ENCODE measurements around the gene CFAP57. TPM values are rescaled to one million over a fixed set of nuclear protein-coding genes. Genes with fewer than 3 reads are reported as not detected.

CFAP57 gene
- total RNA-seq, 4 donors from 2014 or later: not detected

DNA sequence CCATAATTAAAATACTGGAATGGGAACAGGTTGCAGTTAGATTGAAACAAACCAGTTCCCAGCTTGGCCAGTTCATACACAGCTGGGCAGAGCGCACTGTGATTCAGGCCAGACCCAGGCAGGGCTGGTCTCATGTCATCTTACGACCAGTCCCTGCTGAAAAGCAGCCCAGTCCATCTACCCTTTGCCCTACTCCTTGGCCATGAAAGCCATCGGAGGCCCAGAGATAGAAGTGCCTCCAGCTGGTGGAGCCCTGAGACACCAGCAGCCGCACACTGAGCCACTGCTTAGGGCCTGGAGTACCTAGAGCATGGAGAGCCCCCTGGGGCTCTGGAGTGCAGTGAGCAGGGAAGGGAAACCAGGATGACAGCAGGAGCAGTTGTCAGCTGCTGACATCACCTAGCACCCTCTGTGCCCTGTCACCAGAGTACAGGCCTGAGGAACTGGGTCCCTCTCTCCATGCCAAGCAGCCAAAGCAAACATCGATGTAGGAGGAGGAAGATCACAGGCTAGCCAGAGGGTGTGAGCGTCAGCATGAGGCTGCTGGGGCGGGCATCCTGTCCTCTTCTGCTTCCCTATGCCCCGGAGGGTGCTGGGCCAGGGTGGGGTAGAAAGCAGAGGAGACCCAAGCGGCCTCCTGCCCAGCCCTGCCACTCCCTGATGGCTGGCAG lies 63.5 kb downstream of the CFAP57 start:
- Histone ChIP-seq H3K36me3 (no peaks in the 10 kb centered on the region), H3K4me3 (no peak overlapping the region), H3K4me1 (peaks cover 0 to 18% (median 7%) of the 10 kb centered on the region in 4 donors), H3K27ac (peak overlapping the region in 3 of 4 donors; percentile 5 to 27 (median 23)), H3K27me3 (no peaks in the 10 kb centered on the region), H3K9me3 (no peaks in the 10 kb centered on the region)
- intact Hi-C loops (cut with DNase I; ENCODE audit: low total_unique reads) (no loop called here), in situ Hi-C loops (cut with MboI; ENCODE audit: low pct_ligation_motif_present in 1 of 4, low pct_unique_long_range_greater_than_20kb in 1 of 4, low sequenced_read_pairs in 3 of 4) (loop anchor here in 1 of 4 donors (10.0 kb wide), 1 partner anchor 179 kb away; no protein-coding TSS in a partner anchor)
- WGBS, 2 donors (ENCODE audit: low coverage in 1 of 2): 63% methylated on average over 9 of the region's 9 CpGs; no CpG with 5 or more reads in 1 of the 2 donors
- no peak for TF ChIP-seq EP300 (IDR thresholded peaks at IDR 0.05; ENCODE audit: low read depth)
- peak; percentile 68 for DNase-seq

DNA sequence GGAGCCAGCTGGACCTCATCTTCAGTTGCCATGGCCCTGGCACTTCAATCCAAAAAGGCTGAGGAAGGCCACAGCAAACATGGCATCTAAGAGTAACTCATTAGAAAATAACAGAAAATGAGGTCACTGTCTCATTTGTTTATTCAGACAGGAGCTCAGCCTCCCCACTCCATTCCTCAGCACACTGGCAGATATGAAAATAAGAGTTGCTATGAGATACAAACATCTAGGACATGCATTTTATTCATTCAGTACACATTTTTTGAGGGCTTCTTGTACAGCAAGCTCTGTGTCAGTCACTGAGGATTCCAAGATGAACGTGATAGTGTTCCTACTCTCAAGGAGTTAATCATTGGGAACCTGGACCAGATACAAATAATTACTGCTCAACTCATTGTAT lies 65.0 kb downstream of the CFAP57 start:
- no peak overlapping the region for H3K4me3 ChIP-seq
- intact Hi-C loops (cut with DNase I; ENCODE audit: low total_unique reads) (no loop called here), in situ Hi-C loops (cut with MboI; ENCODE audit: low pct_ligation_motif_present in 1 of 4, low pct_unique_long_range_greater_than_20kb in 1 of 4, low sequenced_read_pairs in 3 of 4) (loop anchor here in 1 of 4 donors (10.0 kb wide), 1 partner anchor 178 kb away; no protein-coding TSS in a partner anchor)
- H3K27ac ChIP-seq: no peak overlapping the region
- no peak for TF ChIP-seq POLR2AphosphoS5 (IDR thresholded peaks at IDR 0.05)
- TF ChIP-seq POLR2A (IDR thresholded peaks at IDR 0.05): no peak
- TF ChIP-seq EP300 (IDR thresholded peaks at IDR 0.05; ENCODE audit: low read depth): no peak
- TF ChIP-seq, protein P1, sequence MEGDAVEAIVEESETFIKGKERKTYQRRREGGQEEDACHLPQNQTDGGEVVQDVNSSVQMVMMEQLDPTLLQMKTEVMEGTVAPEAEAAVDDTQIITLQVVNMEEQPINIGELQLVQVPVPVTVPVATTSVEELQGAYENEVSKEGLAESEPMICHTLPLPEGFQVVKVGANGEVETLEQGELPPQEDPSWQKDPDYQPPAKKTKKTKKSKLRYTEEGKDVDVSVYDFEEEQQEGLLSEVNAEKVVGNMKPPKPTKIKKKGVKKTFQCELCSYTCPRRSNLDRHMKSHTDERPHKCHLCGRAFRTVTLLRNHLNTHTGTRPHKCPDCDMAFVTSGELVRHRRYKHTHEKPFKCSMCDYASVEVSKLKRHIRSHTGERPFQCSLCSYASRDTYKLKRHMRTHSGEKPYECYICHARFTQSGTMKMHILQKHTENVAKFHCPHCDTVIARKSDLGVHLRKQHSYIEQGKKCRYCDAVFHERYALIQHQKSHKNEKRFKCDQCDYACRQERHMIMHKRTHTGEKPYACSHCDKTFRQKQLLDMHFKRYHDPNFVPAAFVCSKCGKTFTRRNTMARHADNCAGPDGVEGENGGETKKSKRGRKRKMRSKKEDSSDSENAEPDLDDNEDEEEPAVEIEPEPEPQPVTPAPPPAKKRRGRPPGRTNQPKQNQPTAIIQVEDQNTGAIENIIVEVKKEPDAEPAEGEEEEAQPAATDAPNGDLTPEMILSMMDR (IDR thresholded peaks at IDR 0.05): no peak
- no peaks in the 10 kb centered on the region for H3K36me3 ChIP-seq
- 81 to 100% methylated on average over 1 of the region's 1 CpG for WGBS, 2 donors (ENCODE audit: low coverage in 1 of 2)
- DNase-seq: no peak
- H3K9me3 ChIP-seq: no peaks in the 10 kb centered on the region
- peaks cover 0 to 18% (median 7%) of the 10 kb centered on the region in 4 donors for H3K4me1 ChIP-seq
- H3K27me3 ChIP-seq: no peaks in the 10 kb centered on the region

DNA sequence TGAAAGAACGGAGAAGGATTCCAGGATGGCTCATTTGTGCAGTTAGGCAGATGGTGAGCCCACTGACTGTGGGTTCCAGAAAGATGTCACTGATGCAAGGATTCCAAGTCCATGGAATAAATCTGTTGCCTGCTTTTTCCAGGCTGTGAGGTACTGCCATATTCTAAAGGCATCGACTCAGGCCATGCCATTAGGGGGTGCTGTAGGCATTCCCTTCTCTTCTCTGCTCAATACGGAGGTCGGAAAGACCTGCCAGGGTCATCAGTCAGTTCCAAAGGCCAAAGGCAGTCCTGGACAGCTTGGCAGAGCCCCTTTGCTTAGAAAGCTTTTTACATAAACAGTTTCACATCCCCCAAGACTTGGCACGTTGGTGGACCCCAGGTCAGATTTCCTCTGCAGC lies 66.0 kb downstream of the CFAP57 start:
- Histone ChIP-seq H3K4me1 (peaks cover 0 to 18% (median 7%) of the 10 kb centered on the region in 4 donors), H3K36me3 (no peaks in the 10 kb centered on the region), H3K27ac (no peak overlapping the region), H3K9me3 (no peaks in the 10 kb centered on the region), H3K4me3 (no peak overlapping the region), H3K27me3 (no peaks in the 10 kb centered on the region)
- 15 to 30% methylated on average over 2 to 5 of the region's 5 CpGs for whole genome bisulfite sequencing, 2 donors (ENCODE audit: low coverage in 1 of 2)
- in situ Hi-C loops (cut with MboI; ENCODE audit: low pct_ligation_motif_present in 1 of 4, low pct_unique_long_range_greater_than_20kb in 1 of 4, low sequenced_read_pairs in 3 of 4): loop anchor here in 1 of 4 donors (10.0 kb wide), 1 partner anchor 177 kb away; no protein-coding TSS in a partner anchor
- peak; percentile 83 for DNase-seq
- intact Hi-C loops (cut with DNase I; ENCODE audit: low total_unique reads): no loop called here
- TF ChIP-seq POLR2A (IDR thresholded peaks at IDR 0.05) (no peak), POLR2AphosphoS5 (IDR thresholded peaks at IDR 0.05) (peak in 1 of 3 donors; percentile 42)
- TF ChIP-seq, protein P1 (IDR thresholded peaks at IDR 0.05): peak; percentile 55 to 85 (median 64)

DNA sequence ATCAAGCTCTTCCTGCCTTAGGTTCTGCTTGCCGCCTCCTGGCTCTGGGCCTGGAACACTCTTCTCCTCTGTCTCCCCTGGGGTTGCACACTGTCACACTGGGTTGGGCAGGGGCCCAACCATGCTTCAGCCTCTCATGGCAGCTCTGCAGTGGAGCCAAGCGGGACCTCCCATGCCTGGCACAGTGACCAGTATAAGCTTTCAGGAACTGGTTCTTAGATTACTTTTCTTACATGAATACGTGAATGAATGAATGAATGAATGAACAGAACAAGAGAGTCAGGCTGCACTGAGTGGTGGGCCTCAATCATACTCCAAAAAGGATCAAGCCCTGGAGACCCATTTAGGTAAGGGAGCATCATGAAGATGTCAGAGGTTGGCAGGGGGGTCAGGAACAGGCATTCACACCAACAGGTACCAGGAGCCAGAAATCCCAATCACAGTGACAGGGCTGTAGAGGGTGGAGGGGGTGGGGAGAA lies 66.9 kb downstream of the CFAP57 start:
- H3K4me1 ChIP-seq: peaks cover 0 to 18% (median 7%) of the 10 kb centered on the region in 4 donors
- no peak overlapping the region for H3K27ac ChIP-seq
- intact Hi-C loops (cut with DNase I; ENCODE audit: low total_unique reads) (no loop called here), in situ Hi-C loops (cut with MboI; ENCODE audit: low pct_ligation_motif_present in 1 of 4, low pct_unique_long_range_greater_than_20kb in 1 of 4, low sequenced_read_pairs in 3 of 4) (loop anchor here in 1 of 4 donors (10.0 kb wide), 1 partner anchor 176 kb away; no protein-coding TSS in a partner anchor)
- no peak for TF ChIP-seq POLR2A (IDR thresholded peaks at IDR 0.05)
- TF ChIP-seq POLR2AphosphoS5 (IDR thresholded peaks at IDR 0.05): no peak
- no peak for TF ChIP-seq EP300 (IDR thresholded peaks at IDR 0.05; ENCODE audit: low read depth)
- TF ChIP-seq, protein P1 (IDR thresholded peaks at IDR 0.05): no peak
- no peak overlapping the region for H3K4me3 ChIP-seq
- no peaks in the 10 kb centered on the region for H3K36me3 ChIP-seq
- H3K27me3 ChIP-seq: no peaks in the 10 kb centered on the region
- 67 to 75% methylated on average over 1 to 3 of the region's 3 CpGs for WGBS, 2 donors (ENCODE audit: low coverage in 1 of 2)
- no peak for DNase-seq
- H3K9me3 ChIP-seq: no peaks in the 10 kb centered on the region

Data from transverse colon (tissue), 4 donors.